PC-9 (cell line): ENCODE data around the gene MAFF. TPM values are rescaled to one million over a fixed set of nuclear protein-coding genes. Genes with fewer than 3 reads are reported as not detected.

ENCODE experiments used
- BruUV-seq: library from RNA; stranded (reverse); fragments of 400-500 nt; replicated peaks from 2 replicates; lab custom pipeline; 2021; lab: Mats Ljungman, UMichigan
- CTCF ChIA-PET: fragments of 300-600 bp; sonication (Branson Sonifier 250); formaldehyde crosslinking; loops from one replicate; lab custom pipeline; 2022; ENCODE audit warnings: antibody characterized with exemption; lab: Charles Lee
- POLR2A ChIA-PET: fragments of 300-600 bp; sonication (Branson Sonifier 250); formaldehyde crosslinking; loops from one replicate; lab custom pipeline; 2022; ENCODE audit warnings: antibody characterized with exemption; ENCODE audit not compliant: unreplicated experiment; lab: Charles Lee
- DNase-seq, 2 experiments: peaks; one replicate each; pipeline versions ENCODE4 v3.0.0 to v3.0.0-alpha.2; 2015 to 2022; ENCODE audit warnings: mixed read lengths in 1 of 2
- H2AFZ ChIP-seq: fragments of 200-600 bp; sonication (generic); 2 replicates; pipeline ENCODE4 v1.8.1; 2017; ENCODE audit warnings: antibody characterized with exemption
- H3F3A ChIP-seq: fragments of 200-600 bp; sonication (generic); 2 replicates; pipeline ENCODE4 v1.8.1; 2017; ENCODE audit warnings: antibody characterized with exemption, mild to moderate bottlenecking, low read depth; ENCODE audit not compliant: insufficient read depth
- H3K27ac ChIP-seq: fragments of 200-600 bp; sonication (generic); 2 replicates; pipeline ENCODE4 v1.6.1; 2016; ENCODE audit warnings: mixed run types
- H3K27me3 ChIP-seq: fragments of 200-600 bp; sonication (generic); 2 replicates; pipeline ENCODE4 v1.6.1; 2016; ENCODE audit warnings: low read depth, mixed run types; ENCODE audit not compliant: insufficient read depth
- H3K36me3 ChIP-seq: fragments of 200-600 bp; sonication (generic); 2 replicates; pipeline ENCODE4 v1.6.1; 2016; ENCODE audit warnings: low read depth, mixed run types
- H3K4me1 ChIP-seq: fragments of 200-600 bp; sonication (generic); replicated peaks from 2 replicates; pipeline ENCODE4 v1.6.1; 2016; ENCODE audit warnings: mixed run types; ENCODE audit not compliant: insufficient read depth
- H3K4me2 ChIP-seq: fragments of 200-600 bp; sonication (generic); 2 replicates; pipeline ENCODE4 v1.6.1; 2017; ENCODE audit warnings: mixed run types
- H3K4me3 ChIP-seq: fragments of 200-600 bp; sonication (generic); 2 replicates; pipeline ENCODE4 v1.6.1; 2016; ENCODE audit warnings: mixed run types
- H3K79me2 ChIP-seq: fragments of 200-600 bp; sonication (generic); 2 replicates; pipeline ENCODE4 v1.6.1; 2017; ENCODE audit warnings: low read depth, mixed run types
- H3K9me2 ChIP-seq: fragments of 200-600 bp; sonication (generic); 2 replicates; pipeline ENCODE4 v1.8.1; 2017; ENCODE audit warnings: mild to moderate bottlenecking; ENCODE audit not compliant: insufficient read depth
- H3K9me3 ChIP-seq: fragments of 200-600 bp; sonication (generic); 2 replicates; pipeline ENCODE4 v1.8.1; 2016; ENCODE audit warnings: low read depth; ENCODE audit not compliant: insufficient read depth
- H4K20me1 ChIP-seq: fragments of 200-600 bp; sonication (generic); 2 replicates; pipeline ENCODE4 v1.8.1; 2017; ENCODE audit not compliant: insufficient read depth
- CTCF ChIP-seq: fragments of 200-600 bp; sonication (generic); conservative IDR thresholded peaks from 2 replicates; pipeline ENCODE4 v1.6.1; 2017; ENCODE audit warnings: mixed run types, antibody characterized with exemption, mild to moderate bottlenecking, moderate library complexity
- EZH2 ChIP-seq: fragments of 200-600 bp; sonication (generic); IDR thresholded peaks from 2 replicates; pipeline ENCODE4 v1.8.0; 2017; ENCODE audit warnings: antibody characterized with exemption, low read depth
- intact Hi-C: fragments of 100-400 bp; cut with micrococcal nuclease; formaldehyde crosslinking; loops from one replicate; pipeline ENCODE4 v1.10.0; 2022; ENCODE audit not compliant: unreplicated experiment
- total RNA-seq: library from RNA; stranded (reverse); gene quantifications from 2 replicates; pipeline ENCODE4 v1.2.3, GENCODE V29; 2021

Gene MAFF
- total RNA-seq, 1 experiment from 2014 or later: 27.9 TPM

GRCh38 chr22:38239101-38239761, 37.4 kb downstream of the MAFF start:
- H3K9me2 ChIP-seq: no peaks in the 10 kb centered on the region
- ChIA-PET POLR2A (interaction anchor here (0.5 to 1.2 kb wide), 8 partner anchors 32 to 859 kb away, joined by 3 to 9 read pairs (median 5); no protein-coding TSS in a partner anchor), CTCF (interaction anchor here (0.6 kb wide), 3 partner anchors 11 to 460 kb away, joined by 3 to 4 read pairs (median 3); no protein-coding TSS in a partner anchor)
- no peaks in the 10 kb centered on the region for H3K27me3 ChIP-seq
- no peak overlapping the region for H2AFZ ChIP-seq
- no peaks in the 10 kb centered on the region for H3K9me3 ChIP-seq
- intact Hi-C loops: loop anchor here (1.0 to 5.0 kb wide), 7 partner anchors 11 to 333 kb away; partner anchors contain the start of genes DMC1 and PLA2G6
- H3K4me1 ChIP-seq: peaks cover 81% of the 10 kb centered on the region
- peak overlapping the region; percentile 97 for H3K27ac ChIP-seq
- peaks cover 66% of the 10 kb centered on the region for H3F3A ChIP-seq
- peak overlapping the region; percentile 12; the same call in 1 of the 2 replicates for H3K4me3 ChIP-seq
- no TSS peak for BruUV-seq
- H3K36me3 ChIP-seq: peaks cover 20% of the 10 kb centered on the region; the same call in 1 of the 2 replicates
- H3K79me2 ChIP-seq: peaks cover 47% of the 10 kb centered on the region
- no peak; the same call in 1 of the 2 replicates for TF ChIP-seq CTCF
- no peak for TF ChIP-seq EZH2
- peak; percentile 89 to 99 for DNase-seq
- no peaks in the 10 kb centered on the region for H4K20me1 ChIP-seq
- peak overlapping the region; percentile 72 for H3K4me2 ChIP-seq

- Histone ChIP-seq H3K4me1 (peaks cover 66% of the 10 kb centered on the region), H3F3A (peaks cover 66% of the 10 kb centered on the region), H3K9me3 (no peaks in the 10 kb centered on the region), H3K4me3 (peak overlapping the region; percentile 1; the same call in 1 of the 2 replicates), H3K4me2 (peak overlapping the region; percentile 72), H4K20me1 (no peaks in the 10 kb centered on the region), H3K36me3 (peaks cover 7% of the 10 kb centered on the region; the same call in 1 of the 2 replicates), H2AFZ (peak overlapping the region; percentile 10; the same call in 1 of the 2 replicates), H3K27ac (peak overlapping the region; percentile 97), H3K27me3 (no peaks in the 10 kb centered on the region), H3K9me2 (no peaks in the 10 kb centered on the region), H3K79me2 (peaks cover 32% of the 10 kb centered on the region)
- BruUV-seq: no TSS peak
- no peak for TF ChIP-seq CTCF
- no peak for TF ChIP-seq EZH2
- peak; percentile 80 to 95 for DNase-seq
- intact Hi-C loops: loop anchor here (2.0 kb wide), 1 partner anchor 32 kb away; the partner anchor contains the start of gene TMEM184B
- POLR2A ChIA-PET: interaction anchor here (0.7 to 0.8 kb wide), 2 partner anchors 38 to 39 kb away, joined by 3 to 5 read pairs; partner anchors contain the start of gene MAFF
- CTCF ChIA-PET: no interaction called here
These were observed 39.0 kb downstream of the MAFF start for GRCh38 chr22:38240734-38241252.

GRCh38 chr22:38243007-38243765, 41.4 kb downstream of the MAFF start:
- no peak overlapping the region for H3K4me2 ChIP-seq
- no peak overlapping the region for H3K4me3 ChIP-seq
- no peaks in the 10 kb centered on the region for H3K9me2 ChIP-seq
- DNase-seq: peak in 1 of 2 experiments; percentile 48
- H3K79me2 ChIP-seq: peaks cover 18% of the 10 kb centered on the region
- no peak overlapping the region for H2AFZ ChIP-seq
- no peak overlapping the region for H3K27ac ChIP-seq
- H3K4me1 ChIP-seq: peaks cover 44% of the 10 kb centered on the region
- H3F3A ChIP-seq: peaks cover 46% of the 10 kb centered on the region
- no peaks in the 10 kb centered on the region for H3K9me3 ChIP-seq
- BruUV-seq: no TSS peak
- no peaks in the 10 kb centered on the region for H3K27me3 ChIP-seq
- intact Hi-C loops: no loop called here
- POLR2A ChIA-PET: interaction anchor here (0.5 to 0.6 kb wide), 2 partner anchors 42 to 246 kb away, joined by 4 to 5 read pairs; no protein-coding TSS in a partner anchor
- CTCF ChIA-PET: interaction anchor here (0.6 to 0.7 kb wide), 4 partner anchors 9 to 1828 kb away, joined by 3 to 9 read pairs (median 5); no protein-coding TSS in a partner anchor
- H4K20me1 ChIP-seq: peaks cover 2% of the 10 kb centered on the region; the same call in 1 of the 2 replicates
- TF ChIP-seq CTCF (no peak), EZH2 (no peak)
- H3K36me3 ChIP-seq: peaks cover 16% of the 10 kb centered on the region
